ENCODE data around the gene SVOPL. TPM values are rescaled to one million over a fixed set of nuclear protein-coding genes. Genes with fewer than 3 reads are reported as not detected.

SVOPL gene
- total RNA-seq, 1 donor from 2014 or later: 0.74 TPM

DNA sequence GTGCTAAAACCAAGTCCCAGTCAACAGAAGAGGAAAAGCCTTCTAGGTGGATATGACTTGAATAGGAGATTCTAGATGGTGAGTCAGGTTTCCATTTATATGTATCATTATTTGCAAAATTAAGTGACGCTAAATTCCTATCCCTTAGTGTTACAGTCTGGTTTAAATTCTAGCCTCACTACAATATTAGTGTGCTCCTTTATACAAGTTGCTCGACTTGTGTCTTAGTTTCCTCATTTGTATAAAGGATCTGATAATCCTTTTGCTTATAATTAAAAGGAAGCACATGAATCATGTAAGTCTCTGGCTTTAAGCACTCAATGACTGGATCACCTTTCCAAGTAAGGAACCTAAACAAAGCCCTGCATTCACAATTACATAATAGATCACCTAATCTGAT, 105.7 kb downstream of the SVOPL start:
- Histone ChIP-seq H3K4me1 (no peaks in the 10 kb centered on the region), H3K27ac (no peak overlapping the region), H3K27me3 (ENCODE audit: low read depth) (no peaks in the 10 kb centered on the region), H3K9me3 (no peaks in the 10 kb centered on the region), H3K36me3 (no peaks in the 10 kb centered on the region), H3K4me3 (no peak overlapping the region)
- DNase-seq (no peak), ATAC-seq (no peak)
- no peak for TF ChIP-seq CTCF (IDR thresholded peaks at IDR 0.05)
- intact Hi-C loops (cut with DNase I): no loop called here

- H3K4me1 ChIP-seq: no peaks in the 10 kb centered on the region
- no peak overlapping the region for H3K4me3 ChIP-seq
- H3K36me3 ChIP-seq: peaks cover 22% of the 10 kb centered on the region
- no peaks in the 10 kb centered on the region for H3K9me3 ChIP-seq
- DNase-seq (no peak), ATAC-seq (no peak)
- H3K27me3 ChIP-seq (ENCODE audit: low read depth): no peaks in the 10 kb centered on the region
- H3K27ac ChIP-seq: no peak overlapping the region
- intact Hi-C loops (cut with DNase I): no loop called here
- TF ChIP-seq CTCF (IDR thresholded peaks at IDR 0.05): no peak
Measured at GRCh38 chr7:138590154-138590553, 111.0 kb downstream of the SVOPL start.

- DNase-seq (no peak), ATAC-seq (no peak)
- no peak for TF ChIP-seq CTCF (IDR thresholded peaks at IDR 0.05)
- Histone ChIP-seq H3K27ac (no peak overlapping the region), H3K27me3 (ENCODE audit: low read depth) (no peaks in the 10 kb centered on the region), H3K9me3 (no peaks in the 10 kb centered on the region), H3K4me1 (no peaks in the 10 kb centered on the region), H3K36me3 (peaks cover 34% of the 10 kb centered on the region), H3K4me3 (no peak overlapping the region)
- intact Hi-C loops (cut with DNase I): no loop called here
Measured at GRCh38 chr7:138588986-138589385, 112.2 kb downstream of the SVOPL start.

DNA sequence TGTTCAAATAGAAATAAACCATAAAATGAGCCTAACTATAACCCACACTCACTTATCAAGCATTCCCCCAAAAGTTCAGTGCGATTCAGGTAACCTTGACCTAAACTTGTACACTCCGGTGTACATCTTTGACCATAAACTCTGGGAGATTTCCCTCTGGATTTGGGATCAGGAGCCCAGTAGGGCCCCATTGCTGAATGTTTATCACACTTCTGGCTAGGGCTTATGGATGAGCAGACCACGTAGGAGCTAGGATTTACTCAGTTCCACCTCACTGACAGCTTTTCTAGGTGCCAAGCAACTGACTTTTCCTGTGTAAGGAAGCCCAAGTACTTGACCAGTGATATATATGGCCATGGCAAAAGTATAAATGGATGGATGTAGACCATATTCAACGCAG, 113.7 kb downstream of the SVOPL start:
- Histone ChIP-seq H3K36me3 (peaks cover 49% of the 10 kb centered on the region), H3K27me3 (ENCODE audit: low read depth) (no peaks in the 10 kb centered on the region), H3K9me3 (no peaks in the 10 kb centered on the region), H3K27ac (no peak overlapping the region), H3K4me3 (no peak overlapping the region), H3K4me1 (no peaks in the 10 kb centered on the region)
- intact Hi-C loops (cut with DNase I): no loop called here
- DNase-seq (no peak), ATAC-seq (no peak)
- no peak for TF ChIP-seq CTCF (IDR thresholded peaks at IDR 0.05)

- Histone ChIP-seq H3K9me3 (no peaks in the 10 kb centered on the region), H3K4me1 (no peaks in the 10 kb centered on the region), H3K27me3 (ENCODE audit: low read depth) (no peaks in the 10 kb centered on the region), H3K27ac (no peak overlapping the region), H3K4me3 (no peak overlapping the region), H3K36me3 (peaks cover 66% of the 10 kb centered on the region)
- intact Hi-C loops (cut with DNase I): no loop called here
- DNase-seq: no peak
- TF ChIP-seq CTCF (IDR thresholded peaks at IDR 0.05): no peak
- no peak for ATAC-seq
Measured at GRCh38 chr7:138585283-138585993, 115.7 kb downstream of the SVOPL start.
